ENCODE measurements around the gene ARHGAP29.

- TF ChIP-seq CTCF (IDR thresholded peaks at IDR 0.05; ENCODE audit: low read length) (no peak), EZH2phosphoT487 (IDR thresholded peaks at IDR 0.05; ENCODE audit: low read length) (no peak)
Measured at GRCh38 chr1:94124538-94124937, 112.8 kb downstream of the ARHGAP29 start.

Data from MM.1S (cell line).